ENCODE data around the gene TMC1.

- no peak for TF ChIP-seq CTCF (conservative IDR thresholded peaks at IDR 0.05)
- no peak for TF ChIP-seq ZFX (IDR thresholded peaks at IDR 0.05)
These were observed 46.7 kb upstream of the TMC1 start for GRCh38 chr9:72474676-72475075.
